NCI-H526 treated with DMSO at 0.1 percent for 48 hours (cell line): ENCODE data around the gene THSD7A.

Experiments
- DNase-seq: peaks from one replicate; lab custom pipeline; 2025; lab: John Stamatoyannopoulos, UW

THSD7A gene

GRCh38 chr7:11810043-11810625 lies 21.9 kb downstream of the THSD7A start:
- DNase-seq, result no peak

GRCh38 chr7:11807000-11807399 lies 25.0 kb downstream of the THSD7A start:
- no peak for DNase-seq

- no peak for DNase-seq
Observed at GRCh38 chr7:11804621-11805020, 27.4 kb downstream of the THSD7A start.

- DNase-seq, result no peak
Observed at GRCh38 chr7:11795231-11795630, 36.8 kb downstream of the THSD7A start.

GRCh38 chr7:11792166-11792565 lies 39.8 kb downstream of the THSD7A start:
- DNase-seq, result peak; percentile 45

GRCh38 chr7:11788568-11788967 lies 43.4 kb downstream of the THSD7A start:
- no peak for DNase-seq

GRCh38 chr7:11787534-11787933 lies 44.5 kb downstream of the THSD7A start:
- no peak for DNase-seq

- DNase-seq, result no peak
Observed at GRCh38 chr7:11786186-11786585, 45.8 kb downstream of the THSD7A start.

GRCh38 chr7:11784769-11785536 lies 47.0 kb downstream of the THSD7A start:
- no peak for DNase-seq

GRCh38 chr7:11779864-11780674 lies 51.9 kb downstream of the THSD7A start:
- no peak for DNase-seq

GRCh38 chr7:11776039-11776438 lies 56.0 kb downstream of the THSD7A start:
- no peak for DNase-seq

- no peak for DNase-seq
Observed at GRCh38 chr7:11775401-11775800, 56.6 kb downstream of the THSD7A start.

GRCh38 chr7:11768263-11768662 lies 63.7 kb downstream of the THSD7A start:
- DNase-seq, result no peak

GRCh38 chr7:11767148-11767547 lies 64.8 kb downstream of the THSD7A start:
- DNase-seq, result no peak

GRCh38 chr7:11760372-11760771 lies 71.6 kb downstream of the THSD7A start:
- DNase-seq, result peak; percentile 93

- DNase-seq, result no peak
Observed at GRCh38 chr7:11758627-11759111, 73.3 kb downstream of the THSD7A start.

GRCh38 chr7:11757153-11757552 lies 74.8 kb downstream of the THSD7A start:
- DNase-seq, result no peak

- DNase-seq, result no peak
Observed at GRCh38 chr7:11754933-11755332, 77.1 kb downstream of the THSD7A start.

- no peak for DNase-seq
Observed at GRCh38 chr7:11754123-11754522, 77.9 kb downstream of the THSD7A start.

- DNase-seq, result no peak
Observed at GRCh38 chr7:11753433-11753832, 78.6 kb downstream of the THSD7A start.

- DNase-seq, result no peak
Observed at GRCh38 chr7:11751807-11752389, 80.1 kb downstream of the THSD7A start.

GRCh38 chr7:11751315-11751714 lies 80.7 kb downstream of the THSD7A start:
- no peak for DNase-seq
